Suprapubic skin (tissue), 4 donors: ENCODE results near the gene SUPT16H. TPM values are rescaled to one million over a fixed set of nuclear protein-coding genes. Genes with fewer than 3 reads are reported as not detected.
"Not testable (repeated sequence)": the region's sequence is repeated elsewhere in the genome, so short reads cannot be mapped to it uniquely, and the experiment has no call there.

Experiments
- DNase-seq, 2 donors: peaks; one replicate each; pipeline ENCODE4 v3.0.0-alpha.2; 2019; ENCODE audit warnings: low spot score in 2 of 2
- H3K27ac ChIP-seq: fragments of 200-600 bp; sonication (generic); one replicate; pipeline ENCODE4 v1.5.1; 2019
- H3K27me3 ChIP-seq: fragments of 200-600 bp; sonication (generic); one replicate; pipeline ENCODE4 v1.5.1; 2019
- H3K36me3 ChIP-seq: fragments of 200-600 bp; sonication (generic); one replicate; pipeline ENCODE4 v1.5.1; 2019
- H3K4me1 ChIP-seq: fragments of 200-600 bp; sonication (generic); one replicate; pipeline ENCODE4 v1.5.1; 2019
- H3K4me3 ChIP-seq: fragments of 200-600 bp; sonication (generic); one replicate; pipeline ENCODE4 v1.5.1; 2019; ENCODE audit warnings: mild to moderate bottlenecking
- H3K9me3 ChIP-seq: fragments of 200-600 bp; sonication (generic); one replicate; pipeline ENCODE4 v1.5.1; 2019
- CTCF ChIP-seq, 2 donors: fragments of 200-600 bp in 1 of 2; fragments of 450-650 bp in 1 of 2; sonication (generic) in 1 of 2; IDR thresholded peaks; one replicate each; pipeline ENCODE4 v1.5.1; 2016 to 2019; ENCODE audit warnings: antibody characterized with exemption in 2 of 2, mild to moderate bottlenecking in 1 of 2, moderate library complexity in 1 of 2
- EP300 ChIP-seq: sonication (generic); formaldehyde crosslinking; IDR thresholded peaks from one replicate; pipeline ENCODE4 v1.6.1; 2017; ENCODE audit warnings: antibody characterized with exemption
- POLR2A ChIP-seq, 2 donors: fragments of 450-650 bp; IDR thresholded peaks; one replicate each; pipeline ENCODE4 v1.6.1; 2017; ENCODE audit warnings: antibody characterized with exemption in 2 of 2, mild to moderate bottlenecking in 2 of 2, moderate library complexity in 2 of 2
- POLR2AphosphoS5 ChIP-seq, 3 donors: sonication (generic); formaldehyde crosslinking; IDR thresholded peaks; one replicate each; pipeline ENCODE4 v1.6.1; 2017; ENCODE audit warnings: antibody characterized with exemption in 3 of 3
- WGBS: methylation state at CpG from one replicate; pipeline ENCODE4 v1.1.5; 2018; 5-methylcytosine and 5-hydroxymethylcytosine counted together
- total RNA-seq, 4 donors: library from RNA; depleted of rRNA; stranded (reverse); fragments of >200 nt; gene quantifications; one replicate each; pipeline ENCODE4 v1.1.0, GENCODE V29; 2016

The SUPT16H gene
- total RNA-seq, 4 donors from 2014 or later: 41.9 to 64.5 (median 50.1) TPM

GRCh38 chr14:21309238-21309636 is 74.6 kb downstream of the SUPT16H start:
- H3K4me3 ChIP-seq: peak overlapping the region; percentile 34
- peak overlapping the region; percentile 3 for H3K27ac ChIP-seq
- H3K4me1 ChIP-seq: peaks cover 10% of the 10 kb centered on the region
- WGBS: 67% methylated on average over 8 of the region's 8 CpGs
- no peak for DNase-seq
- H3K9me3 ChIP-seq: no peaks in the 10 kb centered on the region
- H3K27me3 ChIP-seq: no peaks in the 10 kb centered on the region
- TF ChIP-seq EP300: no peak
- no peak for TF ChIP-seq POLR2A (IDR thresholded peaks at IDR 0.05)
- no peak for TF ChIP-seq POLR2AphosphoS5 (IDR thresholded peaks at IDR 0.05)
- no peak for TF ChIP-seq CTCF (IDR thresholded peaks at IDR 0.05)
- H3K36me3 ChIP-seq: no peaks in the 10 kb centered on the region

- no peaks in the 10 kb centered on the region for H3K36me3 ChIP-seq
- no peak for TF ChIP-seq CTCF (IDR thresholded peaks at IDR 0.05)
- no peak for TF ChIP-seq POLR2AphosphoS5 (IDR thresholded peaks at IDR 0.05)
- no peak for TF ChIP-seq EP300
- TF ChIP-seq POLR2A (IDR thresholded peaks at IDR 0.05): no peak
- peak in 1 of 2 donors; percentile 80 for DNase-seq
- peak overlapping the region; percentile 59 for H3K27ac ChIP-seq
- peak overlapping the region; percentile 34 for H3K4me3 ChIP-seq
- H3K9me3 ChIP-seq: no peaks in the 10 kb centered on the region
- no peaks in the 10 kb centered on the region for H3K27me3 ChIP-seq
- WGBS: 2% methylated on average over 16 of the region's 16 CpGs
- peaks cover 10% of the 10 kb centered on the region for H3K4me1 ChIP-seq
Observed at GRCh38 chr14:21308479-21309237, 75.2 kb downstream of the SUPT16H start.

GRCh38 chr14:21308132-21308478 is 75.7 kb downstream of the SUPT16H start:
- Histone ChIP-seq H3K27me3 (no peaks in the 10 kb centered on the region), H3K4me1 (peaks cover 10% of the 10 kb centered on the region), H3K27ac (peak overlapping the region; percentile 59), H3K9me3 (no peaks in the 10 kb centered on the region), H3K36me3 (no peaks in the 10 kb centered on the region), H3K4me3 (peak overlapping the region; percentile 34)
- TF ChIP-seq POLR2A (IDR thresholded peaks at IDR 0.05) (no peak), CTCF (IDR thresholded peaks at IDR 0.05) (no peak), EP300 (no peak), POLR2AphosphoS5 (IDR thresholded peaks at IDR 0.05) (no peak)
- no peak for DNase-seq

GRCh38 chr14:21307637-21308036 is 76.2 kb downstream of the SUPT16H start:
- Histone ChIP-seq H3K4me1 (peaks cover 10% of the 10 kb centered on the region), H3K36me3 (no peaks in the 10 kb centered on the region), H3K27ac (no peak overlapping the region), H3K9me3 (no peaks in the 10 kb centered on the region), H3K27me3 (no peaks in the 10 kb centered on the region), H3K4me3 (no peak overlapping the region)
- 85% methylated on average over 3 of the region's 3 CpGs for WGBS
- no peak for DNase-seq
- TF ChIP-seq CTCF (IDR thresholded peaks at IDR 0.05) (no peak), POLR2A (IDR thresholded peaks at IDR 0.05) (no peak), EP300 (no peak), POLR2AphosphoS5 (IDR thresholded peaks at IDR 0.05) (no peak)

GRCh38 chr14:21302836-21303140 is 81.0 kb downstream of the SUPT16H start:
- not testable (repeated sequence) for DNase-seq, H3K9me3 ChIP-seq, H3K4me1 ChIP-seq, H3K4me3 ChIP-seq, H3K27ac ChIP-seq, H3K27me3 ChIP-seq, H3K36me3 ChIP-seq
- 79% methylated on average over 2 of the region's 2 CpGs for WGBS
